HL-60/S4 (cell line): ENCODE results near the gene KCNG2.

ENCODE experiments used
- in situ Hi-C: fragments of 300-500 bp; cut with MboI; formaldehyde crosslinking; loops from 2 replicates; pipeline ENCODE4 v1.14.3; 2022; ENCODE audit warnings: low sequenced_read_pairs

Gene KCNG2

DNA sequence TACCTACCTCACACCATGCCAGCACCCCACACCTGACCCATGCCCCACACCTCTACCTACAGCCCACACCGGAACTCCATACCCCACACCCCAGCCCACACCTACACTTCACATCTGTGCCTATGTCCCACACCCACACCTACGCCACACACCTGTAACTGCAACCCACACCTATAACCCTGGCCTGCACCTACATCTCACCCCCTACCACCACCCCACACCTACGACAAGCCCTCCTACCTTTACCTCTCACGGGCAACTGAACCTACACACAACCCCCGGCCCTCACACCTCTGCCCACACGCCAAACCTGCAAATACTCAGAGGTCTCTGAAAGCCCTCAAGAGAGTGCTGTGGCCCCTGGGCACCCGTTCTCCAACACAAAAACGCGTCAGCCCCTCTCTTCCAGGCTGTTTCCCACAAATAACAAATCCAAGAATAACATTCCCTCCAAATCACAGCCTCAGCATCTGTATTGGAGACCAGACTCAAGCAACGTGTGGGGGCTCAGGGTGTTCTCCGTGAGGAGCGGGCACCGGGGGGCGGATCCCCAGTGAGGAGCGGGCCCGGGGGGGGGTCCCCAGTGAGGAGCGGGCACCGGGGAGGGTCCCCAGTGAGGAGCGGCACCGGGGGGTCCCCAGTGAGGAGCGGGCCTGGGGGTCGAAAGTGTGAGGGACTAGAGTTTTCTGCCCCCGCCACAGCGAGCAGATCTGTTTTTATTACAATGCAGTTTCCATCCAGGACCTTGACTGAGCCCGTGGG lies 120.3 kb downstream of the KCNG2 start:
- in situ Hi-C loops = no loop called here

DNA sequence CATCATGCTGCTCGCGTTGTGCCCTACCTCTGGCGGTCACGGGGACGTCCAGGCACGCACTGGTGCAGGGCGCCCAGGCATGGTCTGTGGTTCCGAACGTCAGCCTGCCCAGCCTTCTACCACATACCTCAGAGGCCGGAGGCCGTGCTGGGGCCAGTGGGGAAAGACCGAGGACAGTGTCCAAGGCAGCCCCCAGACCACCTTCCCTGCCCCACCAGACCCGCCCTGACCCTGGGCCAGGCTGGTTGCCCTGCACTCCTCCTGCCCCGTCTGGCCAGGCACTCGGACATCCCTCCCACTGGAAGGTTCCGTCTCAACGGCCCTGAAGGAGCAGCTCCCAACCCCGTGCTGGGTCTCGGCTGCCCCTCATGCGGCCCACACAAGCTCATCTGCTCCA lies 120.9 kb downstream of the KCNG2 start:
- in situ Hi-C loops = no loop called here

DNA sequence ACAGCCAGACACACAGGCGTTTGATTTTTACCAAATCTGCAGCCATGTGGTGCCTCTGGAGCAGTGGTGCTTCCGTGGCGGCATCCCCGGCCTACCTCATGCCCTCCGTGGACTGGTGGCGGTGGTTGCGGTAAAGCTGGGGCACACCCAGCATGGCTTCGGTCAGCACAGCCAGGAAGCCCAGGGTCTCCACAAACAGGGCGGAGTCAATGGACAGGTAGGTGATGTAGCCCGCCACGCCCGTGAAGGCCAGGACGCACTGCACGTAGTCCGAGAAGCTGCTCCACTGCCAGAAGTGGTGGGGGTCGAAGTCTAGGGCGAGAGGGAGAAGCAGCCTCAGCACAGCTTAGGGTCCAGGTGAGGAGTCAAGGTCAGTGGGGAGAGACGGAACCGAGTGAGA lies 121.4 kb downstream of the KCNG2 start:
- in situ Hi-C loops = no loop called here

DNA sequence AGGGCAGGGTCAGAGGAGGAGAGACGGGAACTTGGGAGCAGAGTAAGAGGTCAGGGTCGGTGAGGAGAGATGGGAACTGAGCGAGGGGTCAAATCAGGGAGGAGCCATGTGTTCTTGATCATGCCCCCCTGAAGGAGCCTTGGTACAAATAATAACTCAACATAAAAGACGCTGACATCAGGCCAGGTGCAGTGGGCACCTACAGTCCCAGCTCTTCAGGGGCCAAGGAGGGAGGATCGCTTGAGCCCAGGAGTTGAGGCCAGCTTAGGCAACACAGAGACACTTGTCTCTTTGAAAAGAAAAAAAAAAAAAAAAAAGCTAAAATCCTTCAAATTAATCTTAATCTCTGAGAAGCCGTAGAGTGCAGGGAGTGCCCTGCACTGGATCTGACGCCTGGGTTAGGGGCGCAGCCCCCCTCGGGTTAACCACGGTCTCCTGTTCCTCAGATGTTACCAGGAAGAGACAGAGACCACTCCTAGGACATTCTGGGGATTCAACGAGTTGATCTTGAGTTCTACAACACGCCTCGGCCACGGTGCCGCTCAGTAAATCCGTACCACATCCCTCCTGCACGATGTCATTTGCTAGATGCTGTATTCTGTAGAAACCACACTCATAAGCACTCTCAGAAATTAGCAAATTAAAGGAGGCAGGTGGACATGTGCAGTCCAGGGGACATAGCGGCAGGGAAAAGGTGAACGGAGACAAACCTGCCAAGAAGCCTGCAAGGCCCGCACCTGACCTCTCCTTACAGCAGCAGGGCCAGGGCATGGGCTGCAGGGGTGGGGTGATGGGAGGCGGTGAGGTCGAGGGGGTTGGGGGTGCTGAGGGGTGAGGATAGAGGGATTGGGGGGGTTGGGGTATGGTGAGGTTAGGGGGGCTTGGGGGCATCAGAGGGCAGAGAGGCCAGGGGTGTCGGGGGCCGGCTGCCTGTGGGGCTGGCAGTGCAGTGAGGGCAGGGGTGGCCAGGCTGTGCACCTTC lies 124.5 kb downstream of the KCNG2 start:
- in situ Hi-C loops = no loop called here

DNA sequence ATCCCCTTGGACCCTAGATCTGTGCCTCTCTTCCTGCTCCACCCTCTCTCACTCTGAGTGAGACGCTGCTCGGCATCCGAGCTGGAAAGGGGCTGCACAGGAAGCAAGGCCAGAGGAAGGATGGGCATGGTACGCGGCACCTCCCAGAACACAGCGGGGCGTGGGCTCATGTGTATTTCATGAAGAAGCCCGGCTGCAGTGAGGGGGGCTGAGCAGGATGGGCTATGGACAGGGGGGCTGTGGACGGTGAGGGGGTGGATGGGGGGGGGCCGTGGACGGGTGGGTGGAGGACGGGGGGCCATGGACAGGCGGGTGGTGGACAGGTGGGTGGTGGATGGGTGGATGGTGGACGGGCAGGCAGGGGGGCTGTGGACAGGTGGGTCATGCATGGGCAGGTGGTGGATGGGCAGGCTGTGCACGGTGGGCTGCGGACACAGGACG lies 125.3 kb downstream of the KCNG2 start:
- in situ Hi-C loops = no loop called here

DNA sequence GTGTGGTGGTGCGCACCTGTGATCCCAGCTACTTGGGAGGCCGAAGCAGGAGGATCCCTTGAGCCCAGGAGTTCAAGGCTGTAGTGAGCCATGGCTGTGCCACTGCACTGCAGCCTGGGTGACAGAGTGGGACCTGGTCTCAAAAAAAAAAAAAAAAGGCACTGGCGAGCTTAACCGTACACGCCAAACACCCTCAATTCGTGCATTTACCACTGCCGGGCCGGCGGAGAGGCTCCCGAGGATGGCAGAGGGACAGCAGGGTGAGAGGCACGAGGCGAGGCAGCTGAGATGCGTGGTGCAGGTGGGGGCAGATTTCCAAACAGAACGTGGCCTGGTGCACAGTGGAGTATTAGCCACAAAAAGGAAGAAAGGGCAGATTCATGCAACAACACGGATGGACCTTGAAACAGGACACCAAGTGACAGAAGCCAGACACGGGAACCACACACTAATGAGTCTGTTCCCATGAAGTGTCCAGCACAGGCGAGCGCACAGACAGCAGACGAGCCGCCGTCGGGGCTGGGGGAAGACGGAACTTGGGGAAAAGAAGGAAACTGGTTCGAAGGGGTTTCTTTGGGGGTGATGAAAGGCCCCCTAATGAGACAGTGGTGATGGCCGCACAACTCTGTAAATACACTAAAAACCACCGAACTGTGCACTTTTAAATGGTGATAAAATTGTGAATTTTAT lies 126.3 kb downstream of the KCNG2 start:
- in situ Hi-C loops = no loop called here

DNA sequence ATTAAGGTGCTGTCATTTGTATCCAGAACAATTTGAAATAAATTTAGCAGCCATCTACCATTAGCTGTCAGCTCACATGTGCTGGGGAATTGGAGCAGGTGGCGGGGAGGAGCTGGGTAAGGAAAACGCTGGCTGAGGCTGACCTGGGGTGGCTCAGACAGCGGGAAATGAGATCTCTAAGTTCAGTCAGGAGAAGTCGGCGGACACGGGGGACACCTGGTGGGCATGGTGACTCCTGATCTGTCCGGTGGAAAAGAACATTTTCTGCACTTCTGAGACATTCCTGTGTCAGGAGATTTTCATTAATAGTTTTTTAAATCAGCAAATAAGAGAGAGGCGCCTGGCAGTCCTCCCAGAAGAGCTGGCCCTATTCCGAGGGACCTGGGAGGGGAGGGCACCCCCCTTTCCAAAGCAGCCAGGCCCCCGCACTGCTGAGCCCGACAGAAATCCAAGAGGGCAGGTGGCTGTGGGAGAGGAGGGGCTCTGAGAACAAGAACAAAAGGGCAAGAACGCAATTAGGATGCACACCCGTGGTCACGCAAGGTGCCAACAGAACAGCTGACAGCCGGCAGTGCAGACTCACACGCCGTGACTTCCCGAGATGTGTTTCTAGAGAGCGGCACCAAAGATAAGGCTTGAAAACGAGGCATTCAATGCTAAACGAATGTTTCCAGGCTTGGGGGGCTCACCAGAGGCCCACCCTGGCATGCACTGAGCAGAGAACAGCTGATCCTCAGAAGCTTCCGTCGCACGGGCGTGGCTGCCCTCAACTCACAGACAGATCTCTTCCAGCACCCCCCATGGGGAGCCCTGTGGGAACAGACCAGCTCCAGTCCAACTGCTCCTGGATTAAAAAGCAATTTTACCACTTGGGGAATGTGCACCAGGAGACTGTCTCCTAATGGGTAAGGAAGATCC lies 127.3 kb downstream of the KCNG2 start:
- in situ Hi-C loops = no loop called here

DNA sequence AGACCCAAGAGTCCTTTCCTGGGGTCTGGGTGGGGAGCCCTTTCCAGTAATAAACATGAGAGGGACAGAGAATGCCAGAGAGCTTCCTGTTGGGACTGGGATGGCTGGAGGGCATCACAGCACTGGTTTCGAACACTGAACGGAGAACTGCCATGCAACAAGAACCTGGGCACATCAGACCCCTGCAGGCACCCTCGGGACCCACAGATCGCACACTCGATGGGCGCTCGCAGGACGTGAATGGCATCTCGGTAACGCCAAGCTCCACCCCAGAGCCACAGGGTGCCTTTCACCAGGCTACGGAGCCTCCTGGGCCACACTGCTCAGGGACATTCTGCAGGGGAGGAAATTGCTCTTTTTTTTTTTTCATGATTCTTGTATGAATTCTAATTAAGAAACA lies 128.6 kb downstream of the KCNG2 start:
- in situ Hi-C loops = no loop called here

DNA sequence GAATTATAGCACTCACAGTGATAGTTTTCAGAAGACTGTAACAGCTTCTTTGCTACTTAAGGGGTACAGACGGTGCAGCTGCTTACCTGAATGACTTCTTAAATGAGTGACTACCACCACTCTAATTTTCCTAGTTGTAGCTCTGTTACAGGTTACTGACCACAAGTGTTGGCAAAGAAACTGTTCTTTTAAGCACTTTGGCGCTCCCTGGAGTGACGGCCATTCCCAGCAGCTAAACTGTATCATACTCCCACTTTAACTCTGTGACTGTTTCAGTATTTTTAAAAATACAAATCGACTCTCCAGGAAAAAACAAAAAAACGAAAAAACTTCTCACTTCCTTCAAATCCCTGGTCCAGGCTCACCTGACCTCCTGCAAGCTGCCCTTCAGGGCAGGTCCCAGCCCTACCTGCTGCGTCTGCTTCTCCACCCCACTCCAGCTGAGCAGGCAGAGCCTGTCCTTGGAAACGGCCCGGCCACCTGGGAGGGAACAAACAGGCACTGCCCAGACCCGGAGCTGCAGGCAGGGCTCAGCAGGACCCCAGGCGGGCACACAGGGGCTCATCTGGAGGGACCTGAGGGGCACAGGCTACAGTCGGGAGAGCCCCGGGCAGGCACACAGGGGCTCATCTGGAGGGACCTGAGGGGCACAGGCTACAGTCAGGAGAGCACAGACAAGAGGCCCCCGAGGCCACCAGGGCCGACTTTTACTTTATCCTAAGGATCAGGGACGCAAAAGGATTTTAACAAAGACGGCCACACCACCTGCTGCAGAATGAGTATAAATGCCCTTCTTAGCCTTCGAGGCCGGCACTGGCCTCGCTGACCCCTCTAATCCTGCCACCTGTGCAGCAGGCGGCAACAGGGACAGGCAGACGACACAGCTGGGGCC lies 129.2 kb downstream of the KCNG2 start:
- in situ Hi-C loops = no loop called here

DNA sequence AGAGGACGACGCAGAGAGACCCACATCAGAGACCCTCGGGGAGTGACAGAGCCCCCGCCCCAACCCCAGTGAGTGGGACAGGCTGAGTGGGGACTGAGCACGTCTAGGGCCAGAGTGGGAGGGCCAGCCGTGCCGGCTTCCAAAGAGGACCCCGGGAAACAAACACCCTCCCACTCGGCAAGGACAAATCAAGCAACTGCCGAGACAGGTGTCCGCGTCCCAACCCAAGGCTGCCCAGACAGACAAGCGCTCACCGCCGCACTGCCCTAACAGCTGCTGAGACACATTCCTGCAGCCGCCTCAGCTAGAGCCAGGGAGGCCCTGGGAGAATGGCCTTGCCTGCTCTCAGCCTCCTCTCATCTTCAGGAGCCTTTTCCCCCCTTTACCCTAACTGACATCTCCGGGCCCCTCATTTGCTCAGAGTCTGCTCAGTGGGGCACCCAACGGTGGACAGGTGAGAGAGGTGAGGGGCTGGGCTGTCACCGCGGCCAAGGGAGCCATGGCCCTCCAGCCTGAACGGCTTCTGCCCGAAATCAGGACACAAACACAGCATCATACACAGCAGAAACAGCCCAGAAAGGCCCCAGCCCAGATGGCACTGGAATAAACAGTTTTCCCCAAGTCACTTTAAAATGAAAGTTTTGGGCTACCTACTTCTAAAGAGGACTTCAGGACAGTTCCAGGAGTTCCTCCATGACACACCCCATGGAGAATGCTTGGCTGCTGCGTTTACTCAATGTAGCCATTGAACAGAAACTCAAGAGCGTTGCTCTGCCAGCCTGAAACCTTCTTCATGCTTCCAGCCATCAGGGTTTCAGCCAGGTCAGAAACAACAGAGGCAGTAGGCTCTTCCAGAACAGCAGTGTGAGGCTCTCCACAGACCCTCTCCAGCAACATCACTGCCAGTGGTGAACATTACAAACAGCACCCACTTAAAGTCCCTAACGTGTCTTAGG lies 130.1 kb downstream of the KCNG2 start:
- in situ Hi-C loops = no loop called here

DNA sequence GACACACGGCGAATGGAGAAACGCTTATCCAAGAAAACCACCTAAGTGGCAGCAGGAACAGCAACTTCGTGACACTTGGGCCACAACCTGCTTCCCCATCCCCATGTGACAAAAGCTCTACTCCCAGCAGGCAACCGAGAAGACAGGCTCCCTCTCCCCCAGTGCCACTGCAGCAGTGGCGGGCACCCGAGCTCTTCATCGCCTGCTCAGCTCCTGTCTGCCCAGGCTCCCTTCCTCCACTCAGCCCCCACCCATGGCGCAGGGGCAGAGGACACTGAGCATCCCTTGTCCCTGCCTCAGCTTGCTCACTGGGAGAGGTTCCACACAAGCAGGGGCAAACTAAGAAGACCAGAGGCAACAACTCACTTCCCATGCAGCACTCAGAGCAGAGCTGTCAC lies 130.8 kb downstream of the KCNG2 start:
- in situ Hi-C loops = no loop called here

DNA sequence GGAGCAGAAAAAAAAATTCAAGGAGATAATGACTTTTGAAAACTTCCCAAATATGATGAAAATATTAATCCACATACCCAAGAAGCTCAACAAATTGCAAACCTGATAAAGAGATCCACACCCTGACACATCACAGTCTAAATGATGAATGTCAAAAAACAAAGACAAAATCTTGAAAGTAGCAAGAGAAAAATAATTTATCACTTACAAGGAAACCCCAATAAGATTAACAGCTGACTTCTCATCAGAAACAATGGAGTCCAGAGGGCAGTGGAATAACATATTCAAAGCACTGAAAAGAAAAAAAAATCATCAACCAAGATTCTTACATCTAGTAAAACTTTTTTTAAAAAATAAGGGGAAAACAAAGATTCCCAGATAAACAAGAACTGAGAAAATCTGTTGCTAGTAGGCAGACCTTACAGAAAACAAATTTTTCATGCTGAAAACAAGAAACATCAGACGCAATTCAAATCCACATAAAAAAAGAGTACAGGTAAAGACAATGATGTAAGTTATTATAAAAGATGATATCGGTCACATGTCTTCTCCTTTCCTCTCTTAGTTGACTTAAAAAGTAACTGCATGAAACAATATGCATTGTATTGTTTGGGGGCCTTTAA lies 132.4 kb downstream of the KCNG2 start:
- in situ Hi-C loops = no loop called here

DNA sequence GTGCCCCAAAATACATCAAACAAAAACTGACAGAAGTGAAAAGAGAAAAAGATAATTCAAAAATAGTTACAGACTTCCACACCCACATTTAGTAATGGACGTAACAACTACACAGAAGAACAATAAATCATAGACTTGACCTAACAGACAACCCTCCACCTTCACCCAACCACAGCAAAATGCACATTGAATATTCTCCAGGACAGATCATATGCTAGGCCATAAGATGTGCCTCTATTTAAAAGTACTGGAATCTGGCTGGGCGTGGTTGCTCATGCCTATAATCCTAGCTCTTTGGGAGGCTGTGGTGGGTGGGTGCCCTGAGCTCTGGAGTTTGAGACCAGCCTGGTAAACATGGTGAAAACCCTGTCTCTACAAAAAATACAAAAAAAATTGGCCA lies 133.7 kb downstream of the KCNG2 start:
- in situ Hi-C loops = no loop called here

DNA sequence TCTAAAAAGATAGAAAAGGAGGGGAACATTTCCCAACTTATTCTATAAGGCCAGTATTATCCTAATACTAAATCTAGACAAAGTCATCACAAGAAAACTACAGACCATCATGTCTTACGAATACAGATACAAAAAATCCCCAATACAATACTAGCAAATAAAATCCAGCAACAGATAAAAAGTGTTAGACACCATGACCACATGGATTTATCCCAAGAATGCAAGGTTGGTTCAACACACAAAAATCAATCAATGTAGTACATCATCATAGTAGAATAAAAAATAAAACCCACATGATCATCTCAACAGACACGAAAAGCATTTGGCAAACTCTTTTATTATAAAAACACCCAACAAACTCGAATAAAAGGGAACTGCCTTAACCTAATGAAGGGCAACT lies 135.2 kb downstream of the KCNG2 start:
- in situ Hi-C loops = no loop called here

DNA sequence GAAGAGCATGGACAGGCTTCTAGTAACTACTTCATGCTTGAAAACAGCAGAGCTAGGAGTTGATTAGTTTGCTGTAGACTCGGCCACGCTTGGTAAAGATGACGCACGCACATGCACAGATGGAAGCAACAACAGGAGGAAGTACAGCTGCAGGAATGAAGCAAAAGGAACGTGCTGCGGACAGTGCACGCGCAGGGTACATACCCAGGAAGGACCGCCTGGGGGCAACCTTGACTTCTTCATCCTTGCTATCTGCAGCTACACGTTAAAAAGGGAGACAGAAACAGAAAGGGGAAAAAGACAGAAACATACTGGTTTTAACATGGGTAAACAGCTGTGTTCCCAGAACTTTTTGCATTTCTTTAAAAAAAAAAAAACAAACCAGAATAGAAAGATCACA lies 136.0 kb downstream of the KCNG2 start:
- in situ Hi-C loops = no loop called here

DNA sequence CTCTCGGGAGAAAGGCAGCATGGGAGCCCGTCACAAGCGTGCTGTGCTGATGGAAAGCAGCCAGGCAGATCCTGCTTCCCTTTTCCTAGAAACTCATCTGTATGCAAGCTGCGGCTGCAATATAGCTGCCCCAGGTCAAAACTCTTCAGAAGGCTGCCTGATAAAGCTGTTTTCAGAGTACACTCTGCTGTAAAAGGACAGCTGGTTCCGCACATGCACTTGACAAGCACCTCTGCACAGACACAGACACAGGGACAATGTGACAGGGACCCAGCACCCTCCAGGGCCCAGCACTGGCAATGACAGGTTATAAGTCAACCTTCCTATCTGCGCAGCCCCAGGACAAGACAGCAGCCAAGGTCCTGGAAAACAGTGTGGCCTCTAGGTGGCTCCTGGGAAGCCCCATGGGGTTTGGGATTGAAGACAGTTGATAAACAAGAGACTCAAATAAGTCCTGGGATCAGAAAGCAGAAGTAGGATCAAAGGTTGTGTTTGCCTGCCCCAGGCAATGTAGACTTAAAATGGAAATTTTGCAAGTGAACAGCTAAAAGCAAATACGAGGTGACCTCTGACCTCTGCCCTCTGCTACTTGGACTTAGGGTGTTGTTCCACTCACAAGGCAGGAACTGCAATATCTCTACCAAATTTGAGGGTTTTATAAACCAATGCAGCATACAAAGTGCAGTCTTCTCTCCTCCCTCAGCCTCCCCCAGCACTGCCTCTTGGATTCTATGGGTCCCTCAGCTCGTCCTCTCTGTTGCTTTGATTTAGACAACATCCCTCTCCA lies 136.8 kb downstream of the KCNG2 start:
- in situ Hi-C loops = no loop called here

DNA sequence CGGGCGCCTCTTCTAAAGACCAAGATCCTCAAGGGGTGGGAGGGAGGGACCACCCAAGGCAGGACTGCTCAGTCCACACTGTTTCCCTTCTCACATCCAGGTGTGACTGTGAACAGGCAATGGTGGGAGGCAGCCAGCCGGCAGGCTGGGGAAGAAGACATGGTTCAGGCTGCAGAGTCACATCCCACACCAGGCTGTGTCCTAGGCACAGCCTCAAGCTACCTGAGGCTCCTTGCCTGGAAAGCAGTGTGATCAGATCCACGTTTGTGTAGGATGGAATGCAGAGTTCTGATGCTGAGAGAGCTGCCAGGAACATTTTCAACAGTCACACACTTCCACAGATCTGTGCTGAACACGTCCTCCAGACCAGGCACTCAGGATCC lies 137.4 kb downstream of the KCNG2 start:
- in situ Hi-C loops = no loop called here
